GM18868 (cell line): ENCODE data around the gene KSR2.
A peak's percentile ranks its signal among the peaks of the same experiment; 100 is the strongest.
"Not testable (repeated sequence)": the region's sequence is repeated elsewhere in the genome, so short reads cannot be mapped to it uniquely, and the experiment has no call there.

Experiments
- ATAC-seq: cut with Tn5 transposase; IDR thresholded peaks from one replicate; pipeline ENCODE4 v1.9.1; 2021; ENCODE audit warnings: mild to moderate bottlenecking, moderate library complexity; ENCODE audit not compliant: unreplicated experiment

KSR2 gene

DNA sequence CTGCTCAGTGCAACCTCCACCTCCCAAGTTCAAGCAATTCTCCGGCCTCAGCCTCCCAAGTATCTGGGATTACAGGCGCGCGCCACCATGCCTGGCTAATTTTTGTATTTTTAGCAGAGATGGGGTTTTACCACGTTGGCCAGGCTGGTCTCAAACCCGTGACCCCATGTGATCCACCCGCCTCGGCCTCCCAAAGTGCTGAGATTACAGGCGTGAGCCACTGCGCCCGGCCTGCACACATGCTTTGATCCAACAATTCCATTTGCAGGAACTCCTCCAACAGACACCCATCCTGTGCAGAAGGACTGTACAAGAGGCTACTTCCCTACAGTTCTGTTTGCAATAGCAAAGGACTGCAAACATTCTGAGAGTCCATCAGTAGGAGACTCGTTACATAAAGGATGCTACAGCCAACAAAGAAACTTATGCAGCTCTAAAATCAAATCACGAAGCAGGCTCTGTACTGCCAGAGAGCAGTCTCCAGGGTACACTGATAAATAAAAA is 108.0 kb downstream of the KSR2 start:
- ATAC-seq, result not testable (repeated sequence)

DNA sequence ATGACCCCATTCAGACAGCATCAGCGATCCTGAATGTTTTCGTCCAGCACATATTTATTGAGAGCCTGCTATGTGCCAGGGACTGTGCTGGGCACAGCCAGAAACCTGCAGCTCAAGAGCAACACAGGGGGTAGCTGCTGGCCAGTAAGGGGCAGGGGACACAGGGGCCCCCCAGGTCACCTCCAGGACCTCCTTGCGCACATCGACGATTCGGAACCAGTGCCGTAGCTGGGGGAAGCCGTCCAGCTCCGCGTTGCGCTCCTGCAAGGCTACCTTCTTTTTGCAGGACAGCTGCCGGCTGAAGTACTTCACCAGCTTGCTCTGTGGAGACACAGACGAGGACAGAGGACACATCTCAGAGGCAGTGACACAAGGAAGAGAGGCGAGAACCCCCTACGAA is 108.7 kb downstream of the KSR2 start:
- ATAC-seq, result no peak

DNA sequence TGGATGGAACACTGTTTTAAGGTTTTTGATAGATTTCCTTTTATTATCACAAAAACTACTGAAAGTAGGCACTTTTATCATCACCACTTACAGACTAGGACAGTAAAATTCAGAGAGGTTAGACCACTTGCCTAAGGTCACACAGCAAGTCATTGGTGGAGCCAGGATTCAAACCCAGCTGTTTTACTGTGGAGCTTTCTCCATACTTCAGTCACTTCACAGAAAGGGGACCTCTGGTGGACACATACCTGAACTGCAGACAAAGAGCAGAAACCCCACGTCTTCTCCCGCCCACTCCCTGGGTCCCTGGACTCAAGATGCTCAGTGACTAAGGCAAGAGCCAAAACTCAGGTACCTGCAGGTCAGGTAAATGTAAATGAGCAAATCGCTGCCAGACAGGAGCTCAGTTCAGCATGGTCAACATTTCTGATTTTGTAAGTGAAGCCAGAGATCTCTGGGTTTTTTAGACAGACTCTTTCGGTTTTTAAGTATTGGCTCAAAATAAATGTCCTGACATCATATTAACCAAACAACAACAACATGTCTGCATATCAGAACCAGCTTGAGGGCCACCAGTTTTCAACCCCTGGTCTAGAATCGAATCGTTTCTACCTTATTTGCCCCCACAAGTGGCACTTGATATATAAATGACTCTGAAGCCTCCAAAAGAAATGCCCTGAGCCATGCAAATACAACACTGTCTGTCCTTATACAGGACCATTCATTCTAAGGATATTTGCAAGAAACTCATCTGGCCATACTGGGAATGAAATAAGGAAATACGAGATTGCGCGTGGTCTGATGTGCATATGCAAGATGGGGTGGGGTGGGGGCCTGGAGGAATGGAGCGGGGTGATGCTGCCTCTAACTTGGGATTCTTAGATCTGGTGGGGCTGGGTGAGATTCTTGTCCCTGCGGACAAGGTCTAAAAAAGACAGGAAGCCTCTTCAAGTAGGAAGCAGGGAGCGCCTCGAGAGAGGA is 110.9 kb downstream of the KSR2 start:
- no peak for ATAC-seq

- not testable (repeated sequence) for ATAC-seq
Observed at GRCh38 chr12:117857139-117857538, 111.7 kb downstream of the KSR2 start.

- ATAC-seq, result no peak
Observed at GRCh38 chr12:117855165-117855564, 113.6 kb downstream of the KSR2 start.

DNA sequence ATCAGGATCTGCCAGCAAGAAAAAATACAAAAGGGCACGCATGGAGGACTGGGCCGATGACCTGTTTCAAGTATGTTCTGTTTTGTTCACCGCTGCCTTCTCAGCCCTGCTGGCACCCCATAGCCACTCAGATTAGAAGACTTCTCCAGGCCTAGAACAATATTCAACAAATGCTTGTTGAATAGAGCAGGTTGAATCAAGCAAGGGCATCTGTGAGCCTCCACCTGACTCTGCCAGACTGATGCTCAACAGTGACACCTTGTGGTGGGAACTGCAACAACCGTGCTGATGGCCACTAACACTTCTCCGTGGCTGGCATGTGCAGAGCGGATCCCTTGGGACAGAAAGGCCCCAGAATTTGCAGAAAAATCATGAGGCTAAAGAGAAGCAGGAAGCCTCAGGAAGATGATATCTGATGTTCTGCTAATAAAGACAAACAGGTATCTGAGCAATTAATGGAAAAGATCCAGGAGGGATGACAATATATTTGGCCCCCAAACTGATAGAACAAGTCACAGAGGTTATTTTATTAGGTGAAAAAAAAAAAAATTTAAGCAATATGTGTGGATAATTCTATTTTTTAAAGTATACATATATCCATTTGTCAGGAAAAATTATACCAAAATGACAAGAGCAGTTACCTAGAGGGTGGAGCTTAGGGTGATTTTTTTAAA is 114.3 kb downstream of the KSR2 start:
- no peak for ATAC-seq

DNA sequence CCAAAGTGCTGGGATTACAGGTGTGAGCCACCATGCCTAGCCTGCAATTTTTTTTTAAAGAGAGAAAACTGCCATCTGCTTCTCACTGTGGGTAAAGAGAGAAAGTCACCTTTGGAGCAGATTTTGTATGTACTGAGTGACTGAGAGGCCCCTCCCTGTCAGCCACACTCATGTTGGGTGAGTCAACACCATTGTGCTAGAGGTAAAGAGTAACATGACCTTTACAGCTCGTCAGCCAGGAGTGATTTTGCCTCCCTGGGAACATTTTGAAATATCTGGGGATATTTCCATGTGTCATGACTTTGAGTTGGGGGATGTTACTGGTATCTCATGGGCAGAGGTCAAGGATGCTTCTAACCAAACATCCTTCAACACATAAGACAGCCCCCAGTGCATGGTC is 115.2 kb downstream of the KSR2 start:
- ATAC-seq, result no peak

DNA sequence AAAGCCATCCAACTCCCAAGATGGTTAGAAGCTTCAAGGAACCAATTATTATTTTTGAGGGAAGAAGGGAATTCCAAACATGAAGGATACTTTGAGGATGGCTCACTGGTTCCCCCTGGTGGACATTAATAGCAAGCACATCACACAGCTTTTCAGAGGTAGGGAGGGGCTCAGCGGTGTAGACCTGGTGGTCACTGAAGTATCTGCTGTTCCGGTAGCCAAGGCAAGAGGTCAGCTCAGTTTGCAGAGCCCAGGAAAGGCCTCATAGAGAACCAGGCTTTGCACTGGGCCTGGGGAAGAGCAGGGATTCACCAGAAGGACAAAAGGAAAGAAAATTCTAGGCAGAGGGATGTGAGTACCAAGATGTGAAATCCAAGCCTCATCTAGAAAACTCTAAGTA is 118.7 kb downstream of the KSR2 start:
- no peak for ATAC-seq

DNA sequence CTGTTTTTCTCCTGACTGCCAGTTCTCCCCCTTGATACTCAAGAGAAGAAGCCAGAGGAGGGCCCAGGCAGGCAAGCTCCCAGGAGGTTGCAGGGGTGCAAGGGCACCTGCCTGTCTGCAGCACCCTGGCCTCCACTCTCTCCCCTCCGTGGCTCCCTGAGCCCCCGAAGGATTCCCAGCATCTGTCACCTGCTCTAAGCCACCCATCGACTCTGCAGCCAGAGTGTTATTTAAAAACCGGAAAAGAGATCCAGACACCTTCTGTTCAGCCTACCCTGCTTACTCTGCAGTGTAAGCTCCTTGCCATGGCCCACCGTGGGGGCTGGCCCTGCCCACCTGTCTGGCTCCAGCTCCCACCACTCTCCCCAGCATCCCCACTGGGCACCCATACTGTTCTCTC is 121.4 kb downstream of the KSR2 start:
- no peak for ATAC-seq

DNA sequence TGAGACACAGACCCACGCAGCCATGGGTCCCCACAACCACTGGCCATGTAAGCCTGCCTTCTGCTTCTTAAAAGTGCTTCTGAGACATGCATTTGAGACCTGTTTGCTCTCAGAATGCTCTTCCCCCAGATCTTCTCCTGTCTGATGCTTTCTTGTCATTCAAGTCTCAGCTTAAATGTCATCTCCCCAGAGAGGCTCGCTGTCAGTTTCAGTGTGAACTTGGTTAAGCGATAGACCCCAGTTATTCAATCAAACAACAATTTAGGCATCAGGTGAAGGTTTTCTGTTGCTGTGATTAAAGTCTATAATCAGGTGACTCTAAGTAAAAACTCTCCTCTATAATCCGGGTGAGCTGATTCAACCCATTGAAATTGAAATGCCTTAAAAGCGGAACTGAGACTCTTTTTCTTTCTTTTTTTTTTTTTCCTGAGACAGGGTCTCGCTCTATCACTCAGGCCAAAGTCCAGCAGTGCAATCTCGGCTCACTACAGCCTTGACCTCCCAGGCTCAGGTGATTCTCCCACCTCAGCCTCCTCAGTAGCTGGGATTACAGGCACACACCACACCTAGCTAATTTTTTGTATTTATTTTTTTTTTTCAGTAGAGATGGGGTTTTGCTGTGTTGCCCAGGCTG is 123.4 kb downstream of the KSR2 start:
- ATAC-seq, result no peak

DNA sequence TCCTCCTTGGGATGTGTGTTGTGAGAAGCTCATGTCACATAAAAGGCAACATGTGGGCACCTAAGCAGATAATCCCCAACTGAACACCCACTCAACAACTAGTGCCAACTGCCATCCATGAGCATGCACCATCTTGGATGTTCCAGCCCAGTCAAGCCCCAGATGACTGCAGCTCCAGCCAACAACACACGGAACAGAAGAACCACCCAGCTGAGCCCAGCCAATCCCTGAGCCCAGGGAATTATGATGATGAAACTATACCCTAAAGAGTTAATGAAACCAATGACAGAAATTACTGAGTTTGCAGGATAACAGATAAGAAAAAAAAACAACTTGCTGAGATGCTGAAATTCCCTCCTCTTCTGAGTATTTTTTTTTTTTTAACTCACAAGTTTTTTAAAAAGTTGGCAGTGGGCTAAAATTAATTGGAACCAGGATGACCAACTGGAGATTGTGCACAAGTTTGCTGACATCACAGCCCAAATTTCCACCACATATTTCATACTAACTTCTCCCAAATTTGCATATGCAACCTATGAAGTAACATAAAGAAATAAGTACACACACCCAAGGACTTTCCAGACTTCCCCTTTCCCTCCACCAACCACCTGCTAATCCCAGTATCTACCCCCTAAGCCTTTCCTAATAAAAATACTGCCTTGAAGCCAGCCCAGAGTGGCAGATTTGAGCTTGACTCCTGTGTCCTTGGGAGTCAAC is 124.5 kb downstream of the KSR2 start:
- no peak for ATAC-seq

DNA sequence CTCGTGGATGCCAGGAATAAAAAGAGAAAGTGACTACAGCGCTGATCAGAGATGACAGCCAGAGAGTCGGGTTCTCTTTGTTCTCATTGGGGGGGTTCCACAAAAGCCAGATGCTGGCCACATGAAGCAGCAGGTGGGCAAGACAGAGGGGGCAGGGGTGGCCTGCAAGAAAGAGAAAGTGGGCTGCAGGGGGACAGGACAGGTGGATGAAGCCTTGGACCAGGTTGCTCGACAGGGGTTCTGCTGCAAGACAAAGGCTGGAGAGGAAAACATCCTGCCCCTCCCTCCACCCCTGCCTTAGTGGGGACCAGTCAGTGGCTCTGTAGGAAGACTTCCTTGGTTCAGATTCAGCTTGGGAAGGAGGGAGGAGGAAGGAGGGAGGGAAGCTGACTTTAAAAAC is 126.2 kb downstream of the KSR2 start:
- ATAC-seq, result no peak

DNA sequence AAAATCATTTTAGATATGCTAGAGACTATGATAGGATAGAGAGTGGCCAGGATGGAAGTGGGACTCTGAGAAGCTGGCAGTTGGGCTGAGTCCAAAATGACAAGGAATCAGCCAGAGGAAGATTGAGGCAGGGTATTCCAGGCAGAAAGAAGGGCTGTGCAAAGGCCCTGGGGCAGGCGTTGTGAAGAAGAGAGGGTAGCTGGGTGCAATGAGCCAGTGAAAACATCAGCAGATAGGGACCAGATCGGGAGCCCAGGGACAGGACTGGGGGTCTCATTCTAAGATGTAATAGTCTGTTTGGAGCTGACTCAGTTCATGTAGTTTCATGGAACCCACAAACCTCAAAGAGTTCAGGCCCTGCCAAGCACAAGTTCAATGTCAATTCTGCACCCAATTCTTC is 126.6 kb downstream of the KSR2 start:
- no peak for ATAC-seq

- ATAC-seq, result no peak
Observed at GRCh38 chr12:117837737-117838050, 131.1 kb downstream of the KSR2 start.

DNA sequence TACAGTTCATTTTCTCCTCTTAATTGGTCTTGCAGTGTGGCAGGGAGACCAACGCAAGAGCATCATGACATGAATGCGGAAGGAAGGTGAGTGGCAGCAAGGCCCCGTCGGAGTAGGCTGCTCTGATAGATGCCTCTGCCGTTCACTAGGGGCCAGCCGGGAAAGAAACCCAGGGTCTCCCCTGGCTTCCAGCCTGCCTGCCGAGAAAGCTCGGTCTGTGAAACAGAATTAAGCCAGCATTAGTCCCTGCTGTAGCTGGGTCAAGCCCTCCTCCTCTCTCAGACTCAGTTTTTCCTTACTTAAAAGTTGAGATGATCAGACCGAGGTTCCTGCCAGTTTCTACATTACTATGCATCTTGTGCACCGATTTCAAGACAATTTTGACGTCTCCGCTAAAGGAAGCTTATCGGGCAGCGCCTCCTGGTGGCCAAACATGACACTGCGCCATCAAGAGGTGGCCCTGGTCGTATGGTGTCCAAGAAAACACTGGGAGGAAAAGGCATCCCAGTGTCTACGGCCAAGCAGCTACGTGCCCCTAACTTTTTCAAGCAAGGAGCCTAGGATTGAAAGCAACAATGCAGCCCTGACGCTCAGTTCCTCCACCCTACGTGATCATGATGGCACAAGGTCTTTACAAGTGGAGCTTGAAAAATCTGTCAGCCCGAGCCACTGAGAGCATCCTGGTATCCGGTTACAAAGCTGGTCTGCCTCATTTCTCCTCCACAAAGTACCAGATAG is 131.6 kb downstream of the KSR2 start:
- ATAC-seq, result peak; percentile 72

- no peak for ATAC-seq
Observed at GRCh38 chr12:117836476-117836875, 132.3 kb downstream of the KSR2 start.

GRCh38 chr12:117835156-117835555 is 133.6 kb downstream of the KSR2 start:
- no peak for ATAC-seq

- no peak for ATAC-seq
Observed at GRCh38 chr12:117832459-117833457, 136.0 kb downstream of the KSR2 start.

GRCh38 chr12:117830471-117830870 is 138.3 kb downstream of the KSR2 start:
- ATAC-seq, result no peak
